HG03378 (cell line): ENCODE data around the gene BICRA.
"Not testable (repeated sequence)": the region's sequence is repeated elsewhere in the genome, so short reads cannot be mapped to it uniquely, and the experiment has no call there.

Experiments
- ATAC-seq: cut with Tn5 transposase; IDR thresholded peaks from one replicate; pipeline ENCODE4 v1.9.1; 2021; ENCODE audit warnings: mild to moderate bottlenecking, moderate library complexity; ENCODE audit not compliant: unreplicated experiment

Gene BICRA

GRCh38 chr19:47707135-47707925, 98.4 kb downstream of the BICRA start:
- no peak for ATAC-seq

GRCh38 chr19:47711652-47712242, 102.8 kb downstream of the BICRA start:
- ATAC-seq: no peak

GRCh38 chr19:47713046-47714021, 104.4 kb downstream of the BICRA start, which contains the start of gene EHD2:
TSS of gene EHD2 (plus strand) at chr19:47713422. CDS start at chr19:47716613, 3,191 bp downstream.
- ATAC-seq: no peak

GRCh38 chr19:47714339-47714738, 105.4 kb downstream of the BICRA start:
- ATAC-seq: no peak

- ATAC-seq: not testable (repeated sequence)
These were observed 105.9 kb downstream of the BICRA start for GRCh38 chr19:47714855-47715254.

- no peak for ATAC-seq
These were observed 107.5 kb downstream of the BICRA start for GRCh38 chr19:47716270-47716937.

GRCh38 chr19:47718415-47719046, 109.6 kb downstream of the BICRA start:
- not testable (repeated sequence) for ATAC-seq

- no peak for ATAC-seq
These were observed 110.3 kb downstream of the BICRA start for GRCh38 chr19:47719047-47719859.

- no peak for ATAC-seq
These were observed 111.9 kb downstream of the BICRA start for GRCh38 chr19:47720669-47721422.

GRCh38 chr19:47723581-47723940, 114.6 kb downstream of the BICRA start:
- no peak for ATAC-seq

- ATAC-seq: no peak
These were observed 116.9 kb downstream of the BICRA start for GRCh38 chr19:47725759-47726401.

- no peak for ATAC-seq
These were observed 117.5 kb downstream of the BICRA start for GRCh38 chr19:47726467-47726866.

GRCh38 chr19:47728295-47728694, 119.4 kb downstream of the BICRA start:
- not testable (repeated sequence) for ATAC-seq

GRCh38 chr19:47729468-47729798, 120.5 kb downstream of the BICRA start:
- no peak for ATAC-seq

GRCh38 chr19:47729799-47730520, 121.0 kb downstream of the BICRA start:
- ATAC-seq: no peak

GRCh38 chr19:47730521-47730889, 121.6 kb downstream of the BICRA start:
- no peak for ATAC-seq

GRCh38 chr19:47730910-47731309, 122.0 kb downstream of the BICRA start:
- no peak for ATAC-seq

GRCh38 chr19:47735131-47735530, 126.2 kb downstream of the BICRA start:
- no peak for ATAC-seq
